Gastrocnemius medialis (tissue), 4 donors: Measurements from ENCODE around the gene SRP54.

Experiments used
- CTCF ChIP-seq, 5 experiments: fragments of 450-650 bp in 3 of 5; fragments of 200-600 bp in 2 of 5; sonication (generic) in 2 of 5; IDR thresholded peaks in 4 of 5; conservative IDR thresholded peaks in 1 of 5; 1 replicate in 4 of 5; 2 replicates in 1 of 5; pipeline ENCODE4 v1.5.1; 2016 to 2019; ENCODE audit warnings: antibody characterized with exemption in 5 of 5, mild to moderate bottlenecking in 3 of 5, moderate library complexity in 3 of 5
- POLR2A ChIP-seq, 2 donors: fragments of 450-650 bp; IDR thresholded peaks; one replicate each; pipeline ENCODE4 v1.6.1; 2017; ENCODE audit warnings: antibody characterized with exemption in 2 of 2, mild to moderate bottlenecking in 2 of 2, moderate library complexity in 2 of 2

DNA sequence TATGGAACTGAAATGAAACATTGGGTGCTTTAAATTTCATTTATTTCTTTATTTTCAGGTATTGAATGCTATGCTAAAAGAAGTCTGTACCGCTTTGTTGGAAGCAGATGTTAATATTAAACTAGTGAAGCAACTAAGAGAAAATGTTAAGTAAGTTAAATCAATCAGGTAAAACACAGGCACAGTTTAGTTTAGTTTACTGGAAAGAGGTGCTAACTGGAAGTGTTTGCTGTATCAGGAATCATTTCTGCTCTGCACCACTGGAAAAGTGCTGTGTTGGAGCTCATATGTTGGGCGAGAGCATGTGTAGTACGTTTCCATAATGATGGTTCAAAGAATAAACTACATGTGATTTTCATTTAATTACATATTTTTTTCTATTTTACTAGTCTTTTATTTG, 16.7 kb downstream of the SRP54 start:
- TF ChIP-seq CTCF (IDR thresholded peaks at IDR 0.05 in 4 of 5, conservative IDR thresholded peaks at IDR 0.05 in 1 of 5) (no peak), POLR2A (IDR thresholded peaks at IDR 0.05) (no peak)
